HG03565 (cell line): Measurements from ENCODE around the gene SNX21.

Source experiments
- ATAC-seq: cut with Tn5 transposase; IDR thresholded peaks from one replicate; pipeline ENCODE4 v1.9.1; 2021; ENCODE audit warnings: mild to moderate bottlenecking, moderate library complexity; ENCODE audit not compliant: unreplicated experiment

Gene SNX21

DNA sequence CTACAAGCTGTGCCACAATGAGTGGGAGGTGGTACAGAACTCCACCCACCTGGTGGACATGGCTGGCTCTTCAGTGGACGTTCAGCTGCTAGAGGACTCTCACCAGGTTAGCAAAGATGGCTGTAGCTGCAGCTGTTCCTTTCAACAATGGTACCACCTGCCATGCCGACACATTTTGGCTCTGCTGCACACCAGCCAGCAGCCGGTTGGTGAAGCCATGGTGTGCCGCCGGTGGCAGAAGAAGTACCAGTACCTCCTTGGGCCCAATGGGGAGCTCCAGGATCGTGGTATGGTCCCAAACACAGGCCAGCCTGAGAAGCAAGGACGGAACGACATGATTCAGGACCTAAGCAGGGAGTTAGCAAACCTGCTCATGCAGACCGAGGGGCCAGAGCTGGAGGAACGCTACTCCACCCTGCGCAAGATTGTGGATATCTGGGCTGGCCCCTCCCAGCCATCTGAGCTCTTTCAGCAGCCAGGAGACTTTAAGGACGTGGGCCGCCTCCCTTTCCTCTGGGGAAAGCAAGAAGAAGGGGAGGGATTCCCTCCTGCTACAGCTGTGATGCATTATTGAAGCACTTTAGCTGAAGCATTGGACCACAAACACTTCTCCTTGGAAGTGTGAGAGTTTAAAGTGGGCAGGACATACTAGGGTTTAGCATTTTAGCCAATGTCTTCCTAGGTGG lies 44.6 kb downstream of the SNX21 start:
- ATAC-seq, result no peak

- peak; percentile 96 for ATAC-seq
These were observed 47.6 kb downstream of the SNX21 start, which contains the start of gene ZSWIM1 for GRCh38 chr20:45880988-45881788. Gene ZSWIM1 (plus strand): TSS chr20:45881227. CDS start chr20:45882593, 1,366 bp downstream.

- no peak for ATAC-seq
These were observed 49.0 kb downstream of the SNX21 start for GRCh38 chr20:45882469-45883099.

DNA sequence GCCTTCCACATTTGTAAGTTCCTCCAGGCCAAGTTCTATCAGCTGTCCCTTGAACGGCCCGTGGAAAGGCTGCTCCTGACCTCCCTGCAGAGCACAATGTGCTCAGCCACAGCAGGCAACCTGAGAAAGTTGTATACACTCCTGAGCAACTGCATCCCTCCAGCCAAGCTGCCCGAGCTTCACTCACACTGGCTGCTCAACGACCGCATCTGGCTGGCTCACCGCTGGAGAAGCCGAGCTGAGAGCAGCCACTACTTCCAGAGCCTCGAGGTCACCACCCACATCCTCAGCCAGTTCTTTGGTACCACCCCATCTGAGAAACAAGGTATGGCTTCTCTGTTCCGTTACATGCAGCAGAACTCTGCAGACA lies 49.5 kb downstream of the SNX21 start:
- no peak for ATAC-seq

DNA sequence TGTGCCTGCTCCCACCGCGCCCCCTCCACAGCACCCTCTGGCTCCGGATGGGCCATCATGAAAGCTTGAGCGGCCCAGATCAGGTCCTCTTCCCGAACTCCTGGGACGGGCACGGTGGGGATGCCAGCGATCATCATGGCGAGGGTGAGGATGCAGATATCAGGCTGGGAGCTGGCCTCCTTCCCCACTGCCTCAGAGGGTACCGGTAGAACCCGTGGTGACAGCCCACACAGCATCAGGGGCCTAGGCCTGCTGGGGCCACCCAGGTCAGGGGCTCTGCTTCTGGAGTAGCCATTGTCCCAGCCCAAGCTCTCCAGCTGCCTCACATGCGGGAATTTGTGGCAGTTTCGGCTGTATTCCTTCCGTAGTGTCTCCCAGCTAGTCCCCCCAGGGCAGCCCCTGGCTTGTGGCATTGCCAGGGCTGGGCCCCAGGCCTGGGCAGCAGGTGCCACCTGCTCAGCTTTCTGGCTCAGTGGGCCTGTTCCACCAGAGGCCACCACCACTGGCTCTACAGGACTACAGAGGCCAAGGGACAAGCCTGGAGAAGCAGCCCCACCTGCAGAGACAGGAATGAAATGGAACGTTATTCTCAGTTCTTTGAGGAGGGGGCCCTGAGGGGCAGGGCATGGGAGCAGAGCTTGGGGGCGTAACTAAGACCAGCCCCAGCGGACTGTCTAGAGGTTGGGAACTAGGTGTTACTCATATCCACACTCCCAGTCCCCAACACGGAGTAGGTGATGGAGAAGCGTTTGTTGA lies 53.2 kb downstream of the SNX21 start:
- no peak for ATAC-seq

- ATAC-seq, result no peak
These were observed 53.7 kb downstream of the SNX21 start, which contains the start of gene SPATA25 for GRCh38 chr20:45887346-45887715. Gene SPATA25 (minus strand): TSS chr20:45887622. CDS start chr20:45887590, 32 bp downstream.

DNA sequence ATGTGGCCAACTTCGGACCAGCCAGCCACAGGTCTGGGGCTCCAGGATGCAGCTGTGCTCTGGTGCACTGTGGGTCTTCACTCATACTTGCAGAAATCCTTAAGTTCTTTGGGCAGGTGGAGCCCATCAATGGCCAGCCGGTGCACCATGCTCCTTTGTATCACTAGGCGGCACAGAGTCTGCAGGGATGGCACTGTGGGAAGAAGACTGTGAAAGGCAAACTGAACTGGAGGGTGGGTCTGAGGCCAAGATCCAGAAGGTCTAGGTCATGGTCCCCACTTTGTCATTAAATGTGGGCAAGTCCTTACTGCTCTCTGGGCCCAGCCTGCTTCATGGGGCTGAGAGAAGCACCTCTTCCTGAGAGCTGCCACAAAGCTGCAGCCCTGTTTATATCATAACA lies 55.1 kb downstream of the SNX21 start:
- no peak for ATAC-seq

GRCh38 chr20:45890077-45890984 lies 56.7 kb downstream of the SNX21 start:
- ATAC-seq, result no peak

GRCh38 chr20:45890985-45891983 lies 57.7 kb downstream of the SNX21 start, which contains the start of the genes CTSA and NEURL2:
Gene CTSA (plus strand): TSS chr20:45891335. CDS start chr20:45891569, 234 bp downstream.
Gene NEURL2 (minus strand): TSS chr20:45891208. CDS start chr20:45890991, 217 bp downstream.
- ATAC-seq, result peak; percentile 58

DNA sequence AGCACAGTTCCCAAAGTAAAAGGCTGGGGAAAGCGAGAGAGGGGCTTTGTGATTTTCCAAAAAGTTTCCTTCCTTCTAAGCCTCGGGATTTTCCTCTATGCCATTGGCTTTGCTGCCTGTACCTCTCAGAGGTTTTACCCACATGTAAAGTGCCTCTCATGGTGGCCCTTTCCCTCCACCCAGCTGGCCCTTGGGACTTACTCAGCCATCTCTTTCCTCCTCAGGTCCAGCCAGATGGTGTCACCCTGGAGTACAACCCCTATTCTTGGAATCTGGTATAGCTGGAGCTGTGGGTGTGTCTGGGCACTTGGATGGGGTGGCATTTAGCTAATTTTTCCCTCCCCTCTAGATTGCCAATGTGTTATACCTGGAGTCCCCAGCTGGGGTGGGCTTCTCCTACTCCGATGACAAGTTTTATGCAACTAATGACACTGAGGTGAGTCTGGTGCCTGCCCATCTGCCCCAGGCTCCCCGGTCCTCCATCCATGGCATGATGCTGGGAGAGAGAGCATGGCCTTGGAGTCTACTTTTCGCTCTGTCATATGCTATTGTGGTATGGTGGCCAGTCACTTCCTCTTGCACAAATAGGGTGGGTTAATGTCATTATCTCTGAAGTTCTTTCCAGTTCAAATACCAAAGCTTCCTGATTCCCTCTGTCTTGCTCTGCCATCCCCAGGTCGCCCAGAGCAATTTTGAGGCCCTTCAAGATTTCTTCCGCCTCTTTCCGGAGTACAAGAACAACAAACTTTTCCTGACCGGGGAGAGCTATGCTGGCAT lies 58.6 kb downstream of the SNX21 start:
- no peak for ATAC-seq
